Hindlimb muscle (tissue), 1 donor: ENCODE data around the gene ORM1. TPM values are rescaled to one million over a fixed set of nuclear protein-coding genes. Genes with fewer than 3 reads are reported as not detected.
"Not testable (repeated sequence)": the region's sequence is repeated elsewhere in the genome, so short reads cannot be mapped to it uniquely, and the experiment has no call there.

ENCODE experiments used
- DNase-seq: peaks from one replicate; pipeline ENCODE4 v3.0.0-alpha.2; 2013
- polyA plus RNA-seq: library from polyadenylated mRNA; unstranded; fragments of 120-200 nt; gene quantifications from one replicate; pipeline ENCODE4 v1.2.1, GENCODE V29; 2013; ENCODE audit not compliant: insufficient read length

Gene ORM1
- polyA plus RNA-seq, 1 donor: 0.30 TPM

- DNase-seq: no peak
These were observed 14.4 kb upstream of the ORM1 start for GRCh38 chr9:114308361-114308950.

GRCh38 chr9:114309096-114309495 lies 13.8 kb upstream of the ORM1 start:
- DNase-seq: no peak

GRCh38 chr9:114310471-114311450 lies 12.1 kb upstream of the ORM1 start:
- DNase-seq: no peak

GRCh38 chr9:114311571-114312512 lies 11.1 kb upstream of the ORM1 start:
- no peak for DNase-seq

- DNase-seq: no peak
These were observed 10.4 kb upstream of the ORM1 start for GRCh38 chr9:114312513-114312875.

- DNase-seq: no peak
These were observed 9.7 kb upstream of the ORM1 start for GRCh38 chr9:114313186-114313585.

- no peak for DNase-seq
These were observed 8.5 kb upstream of the ORM1 start for GRCh38 chr9:114314256-114314867.

GRCh38 chr9:114314881-114315722 lies 7.8 kb upstream of the ORM1 start:
- no peak for DNase-seq

GRCh38 chr9:114315723-114316363 lies 7.1 kb upstream of the ORM1 start:
- DNase-seq: no peak

GRCh38 chr9:114316605-114317230 lies 6.2 kb upstream of the ORM1 start:
- DNase-seq: no peak

GRCh38 chr9:114317665-114318357 lies 5.1 kb upstream of the ORM1 start:
- DNase-seq: no peak

GRCh38 chr9:114318416-114318815 lies 4.5 kb upstream of the ORM1 start:
- no peak for DNase-seq

- DNase-seq: no peak
These were observed 3.8 kb upstream of the ORM1 start for GRCh38 chr9:114319147-114319546.

- not testable (repeated sequence) for DNase-seq
These were observed 2.2 kb upstream of the ORM1 start for GRCh38 chr9:114320710-114321109.

- DNase-seq: no peak
These were observed 1.1 kb upstream of the ORM1 start for GRCh38 chr9:114321759-114322158.

GRCh38 chr9:114322160-114322818 lies 609 bp upstream of the ORM1 start:
- not testable (repeated sequence) for DNase-seq

GRCh38 chr9:114323849-114324248 lies 951 bp downstream of the ORM1 start:
- DNase-seq: not testable (repeated sequence)

GRCh38 chr9:114324492-114324891 lies 1.6 kb downstream of the ORM1 start:
- DNase-seq: no peak

GRCh38 chr9:114324965-114325364 lies 2.1 kb downstream of the ORM1 start:
- not testable (repeated sequence) for DNase-seq
